ENCODE data around the gene DENND4C.

DNA sequence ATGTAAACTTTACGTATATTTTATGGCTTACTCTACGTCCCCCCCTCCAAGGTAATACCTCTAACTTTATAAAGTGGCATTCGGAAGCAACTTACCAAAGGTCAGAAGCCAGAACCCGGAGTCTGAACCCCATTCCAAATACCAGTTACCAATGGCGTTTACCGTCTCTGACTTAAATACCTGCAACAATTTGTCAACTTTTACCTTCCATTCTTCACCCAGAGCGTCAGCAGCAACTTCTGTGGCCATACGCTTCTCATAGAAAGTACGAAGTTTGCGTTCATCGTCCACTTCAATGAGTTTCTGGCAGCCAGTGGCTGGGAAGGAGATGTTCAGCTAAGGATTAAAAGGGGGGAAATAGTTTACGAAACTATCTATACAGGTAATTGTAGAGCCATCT is 148.8 kb downstream of the DENND4C start:
- TF ChIP-seq POLR2A (IDR thresholded peaks at IDR 0.05) (no peak), POLR2AphosphoS5 (IDR thresholded peaks at IDR 0.05; ENCODE audit: insufficient read depth in 1 of 2, low read depth in 1 of 2) (no peak)
- TF ChIP-seq, protein P1, sequence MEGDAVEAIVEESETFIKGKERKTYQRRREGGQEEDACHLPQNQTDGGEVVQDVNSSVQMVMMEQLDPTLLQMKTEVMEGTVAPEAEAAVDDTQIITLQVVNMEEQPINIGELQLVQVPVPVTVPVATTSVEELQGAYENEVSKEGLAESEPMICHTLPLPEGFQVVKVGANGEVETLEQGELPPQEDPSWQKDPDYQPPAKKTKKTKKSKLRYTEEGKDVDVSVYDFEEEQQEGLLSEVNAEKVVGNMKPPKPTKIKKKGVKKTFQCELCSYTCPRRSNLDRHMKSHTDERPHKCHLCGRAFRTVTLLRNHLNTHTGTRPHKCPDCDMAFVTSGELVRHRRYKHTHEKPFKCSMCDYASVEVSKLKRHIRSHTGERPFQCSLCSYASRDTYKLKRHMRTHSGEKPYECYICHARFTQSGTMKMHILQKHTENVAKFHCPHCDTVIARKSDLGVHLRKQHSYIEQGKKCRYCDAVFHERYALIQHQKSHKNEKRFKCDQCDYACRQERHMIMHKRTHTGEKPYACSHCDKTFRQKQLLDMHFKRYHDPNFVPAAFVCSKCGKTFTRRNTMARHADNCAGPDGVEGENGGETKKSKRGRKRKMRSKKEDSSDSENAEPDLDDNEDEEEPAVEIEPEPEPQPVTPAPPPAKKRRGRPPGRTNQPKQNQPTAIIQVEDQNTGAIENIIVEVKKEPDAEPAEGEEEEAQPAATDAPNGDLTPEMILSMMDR (IDR thresholded peaks at IDR 0.05), result no peak

Measured in vagina (tissue), 2 donors.